Measurements from ENCODE around the gene SEC14L5.

- TF ChIP-seq CTCF (IDR thresholded peaks at IDR 0.05; ENCODE audit: low read length) (no peak), EZH2 (optimal IDR thresholded peaks at IDR 0.05; ENCODE audit: low read depth, low read length) (no peak)
Measured at GRCh38 chr16:5002699-5003143, 44.6 kb downstream of the SEC14L5 start.

All from MM.1S (cell line).